ENCODE data around the gene SBNO2. TPM values are rescaled to one million over a fixed set of nuclear protein-coding genes. Genes with fewer than 3 reads are reported as not detected.

SBNO2 gene
- total RNA-seq, 1 experiment from 2014 or later: 123 TPM

GRCh38 chr19:1181606-1182005 lies 7.5 kb upstream of the SBNO2 start:
- H3K36me3 Mint-ChIP-seq (ENCODE audit: insufficient read depth, unreplicated experiment): peaks cover 6% of the 10 kb centered on the region
- TF ChIP-seq, protein P1, sequence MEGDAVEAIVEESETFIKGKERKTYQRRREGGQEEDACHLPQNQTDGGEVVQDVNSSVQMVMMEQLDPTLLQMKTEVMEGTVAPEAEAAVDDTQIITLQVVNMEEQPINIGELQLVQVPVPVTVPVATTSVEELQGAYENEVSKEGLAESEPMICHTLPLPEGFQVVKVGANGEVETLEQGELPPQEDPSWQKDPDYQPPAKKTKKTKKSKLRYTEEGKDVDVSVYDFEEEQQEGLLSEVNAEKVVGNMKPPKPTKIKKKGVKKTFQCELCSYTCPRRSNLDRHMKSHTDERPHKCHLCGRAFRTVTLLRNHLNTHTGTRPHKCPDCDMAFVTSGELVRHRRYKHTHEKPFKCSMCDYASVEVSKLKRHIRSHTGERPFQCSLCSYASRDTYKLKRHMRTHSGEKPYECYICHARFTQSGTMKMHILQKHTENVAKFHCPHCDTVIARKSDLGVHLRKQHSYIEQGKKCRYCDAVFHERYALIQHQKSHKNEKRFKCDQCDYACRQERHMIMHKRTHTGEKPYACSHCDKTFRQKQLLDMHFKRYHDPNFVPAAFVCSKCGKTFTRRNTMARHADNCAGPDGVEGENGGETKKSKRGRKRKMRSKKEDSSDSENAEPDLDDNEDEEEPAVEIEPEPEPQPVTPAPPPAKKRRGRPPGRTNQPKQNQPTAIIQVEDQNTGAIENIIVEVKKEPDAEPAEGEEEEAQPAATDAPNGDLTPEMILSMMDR (IDR thresholded peaks at IDR 0.05; ENCODE audit: unreplicated experiment): no peak
- peak overlapping the region; percentile 62 for H3K4me3 Mint-ChIP-seq (ENCODE audit: unreplicated experiment)
- ChIA-PET CTCF (interaction anchor here (0.6 to 0.7 kb wide), 2 partner anchors 59 to 235 kb away, joined by 3 read pairs; no protein-coding TSS in a partner anchor), POLR2A (interaction anchor here (0.6 to 2.3 kb wide), 3 partner anchors 9 to 291 kb away, joined by 3 to 17 read pairs (median 5); no protein-coding TSS in a partner anchor)
- no TSS peak for BruUV-seq (replicated peaks)
- H3K27me3 Mint-ChIP-seq (ENCODE audit: insufficient read depth, unreplicated experiment): no peaks in the 10 kb centered on the region
- H3K4me1 Mint-ChIP-seq (ENCODE audit: insufficient read depth, unreplicated experiment): peaks cover 45% of the 10 kb centered on the region
- DNase-seq (ENCODE audit: unreplicated experiment): no peak
- peak overlapping the region; percentile 79 for H3K27ac Mint-ChIP-seq (ENCODE audit: low read depth, unreplicated experiment)
- intact Hi-C loops (cut with micrococcal nuclease): loop anchor here (5.0 kb wide), 1 partner anchor 79 kb away; the partner anchor contains the start of gene GPX4
- no peaks in the 10 kb centered on the region for H3K9me3 Mint-ChIP-seq (ENCODE audit: unreplicated experiment)

DNA sequence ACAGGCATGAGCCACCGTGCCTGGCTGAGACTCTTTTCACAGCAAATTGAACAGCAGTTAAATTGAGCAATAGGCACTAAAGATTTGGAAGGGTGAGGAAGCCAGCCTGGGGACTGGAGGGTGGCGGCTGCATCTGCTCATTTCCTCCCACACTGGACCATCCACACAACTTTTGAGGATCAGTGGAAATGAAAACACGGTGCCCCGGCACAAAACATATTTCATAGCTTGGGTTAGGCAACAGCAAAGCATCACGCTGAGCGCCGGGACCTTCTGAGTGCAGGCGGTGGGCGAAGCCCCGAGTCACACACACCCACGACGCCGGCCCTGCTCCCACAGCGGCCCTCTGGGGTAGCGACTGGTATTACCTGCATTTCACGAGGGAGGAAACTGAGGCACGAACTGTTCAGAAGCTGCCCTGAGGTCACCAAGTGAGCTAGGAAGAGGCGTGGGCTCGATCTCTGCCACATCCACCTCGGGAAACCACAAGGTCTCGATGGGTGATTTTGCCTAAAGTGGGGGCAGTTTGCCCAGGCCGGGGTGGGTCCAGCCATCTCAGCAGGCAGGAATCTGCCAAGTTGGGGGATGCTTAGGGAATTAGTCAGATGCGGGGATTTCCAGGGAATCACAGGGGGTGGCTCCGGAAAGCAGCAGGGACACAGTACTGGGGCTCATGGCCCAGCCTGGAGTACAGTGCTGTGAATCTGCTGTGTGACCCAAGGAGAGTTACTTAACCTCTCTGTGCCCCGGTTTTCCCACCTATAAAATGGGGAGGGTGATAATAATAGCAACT lies 3.5 kb upstream of the SBNO2 start:
- POLR2A ChIA-PET: interaction anchor here (0.5 to 2.7 kb wide), 18 partner anchors 8 to 152 kb away, joined by 3 to 28 read pairs (median 4); partner anchors contain the start of genes ARHGAP45 and CIRBP
- BruUV-seq (replicated peaks): TSS peak; percentile 47

GRCh38 chr19:1173159-1173844 lies 766 bp downstream of the SBNO2 start:
- BruUV-seq (replicated peaks): no TSS peak
- H3K4me1 Mint-ChIP-seq (ENCODE audit: insufficient read depth, unreplicated experiment): peaks cover 32% of the 10 kb centered on the region
- H3K4me3 Mint-ChIP-seq (ENCODE audit: unreplicated experiment): peak overlapping the region; percentile 75
- no peak for DNase-seq (ENCODE audit: unreplicated experiment)
- no peaks in the 10 kb centered on the region for H3K9me3 Mint-ChIP-seq (ENCODE audit: unreplicated experiment)
- intact Hi-C loops (cut with micrococcal nuclease): no loop called here
- ChIA-PET POLR2A (interaction anchor here (0.6 to 1.8 kb wide), 7 partner anchors 7 to 152 kb away, joined by 3 to 7 read pairs (median 3); partner anchors contain the start of genes CNN2 and RNU6-2), CTCF (interaction anchor here (0.6 kb wide), 1 partner anchor 27 kb away, joined by 4 read pairs; no protein-coding TSS in a partner anchor)
- TF ChIP-seq, protein P1 (IDR thresholded peaks at IDR 0.05; ENCODE audit: unreplicated experiment): no peak
- H3K27me3 Mint-ChIP-seq (ENCODE audit: insufficient read depth, unreplicated experiment): no peaks in the 10 kb centered on the region
- H3K27ac Mint-ChIP-seq (ENCODE audit: low read depth, unreplicated experiment): peak overlapping the region; percentile 95
- H3K36me3 Mint-ChIP-seq (ENCODE audit: insufficient read depth, unreplicated experiment): peaks cover 13% of the 10 kb centered on the region

More for the DNA sequence above, 3.5 kb upstream of the SBNO2 start:
- Mint-ChIP-seq H3K27me3 (ENCODE audit: insufficient read depth, unreplicated experiment) (no peaks in the 10 kb centered on the region), H3K9me3 (ENCODE audit: unreplicated experiment) (no peaks in the 10 kb centered on the region), H3K4me1 (ENCODE audit: insufficient read depth, unreplicated experiment) (peaks cover 41% of the 10 kb centered on the region), H3K27ac (ENCODE audit: low read depth, unreplicated experiment) (peak overlapping the region; percentile 98), H3K36me3 (ENCODE audit: insufficient read depth, unreplicated experiment) (peaks cover 13% of the 10 kb centered on the region), H3K4me3 (ENCODE audit: unreplicated experiment) (peak overlapping the region; percentile 69)
- TF ChIP-seq, protein P1 (IDR thresholded peaks at IDR 0.05; ENCODE audit: unreplicated experiment): peak; percentile 26
- CTCF ChIA-PET: interaction anchor here (0.7 to 2.5 kb wide), 4 partner anchors 10 to 123 kb away, joined by 3 to 8 read pairs (median 5); no protein-coding TSS in a partner anchor
- intact Hi-C loops (cut with micrococcal nuclease): no loop called here
- DNase-seq (ENCODE audit: unreplicated experiment): peak; percentile 99

All from MCF 10A (cell line).